Head of caudate nucleus (tissue), 42 donors: ENCODE data around the gene LRRC45.
A peak's percentile ranks its signal among the peaks of the same experiment; 100 is the strongest.
"Not testable (repeated sequence)": the region's sequence is repeated elsewhere in the genome, so short reads cannot be mapped to it uniquely, and the experiment has no call there.

Experiments
- DNase-seq, 42 donors: peaks; one replicate each; pipeline versions ENCODE4 v3.0.0 to v3.0.0-alpha.2; 2020 to 2021; ENCODE audit warnings: mixed read lengths in 7 of 42
- intact Hi-C: fragments of 100-400 bp; cut with DNase I; formaldehyde crosslinking; loops from one replicate; pipeline ENCODE4 v1.15.0; 2022

Gene LRRC45

GRCh38 chr17:82028246-82028645 lies 5.1 kb downstream of the LRRC45 start:
- no peak for DNase-seq
- intact Hi-C loops = no loop called here

GRCh38 chr17:82028966-82029365 lies 5.9 kb downstream of the LRRC45 start:
- intact Hi-C loops = no loop called here
- DNase-seq = no peak

GRCh38 chr17:82029391-82029790 lies 6.3 kb downstream of the LRRC45 start:
- no peak for DNase-seq
- intact Hi-C loops = no loop called here

- peak in 1 of 42 donors; percentile 9 for DNase-seq
- intact Hi-C loops = loop anchor here (1.0 kb wide), 1 partner anchor 124 kb away; no protein-coding TSS in a partner anchor
Measured at GRCh38 chr17:82029990-82030469, 6.9 kb downstream of the LRRC45 start.

GRCh38 chr17:82030470-82031302 lies 7.6 kb downstream of the LRRC45 start:
- peak; percentile 48 to 92 (median 84) for DNase-seq
- intact Hi-C loops = loop anchor here (1.0 kb wide), 1 partner anchor 124 kb away; no protein-coding TSS in a partner anchor

- no peak for DNase-seq
- intact Hi-C loops = no loop called here
Measured at GRCh38 chr17:82031303-82031884, 8.3 kb downstream of the LRRC45 start, which contains the start of gene RAC3. Gene RAC3, plus strand, starts transcription at chr17:82031678. Its CDS starts 84 bp downstream, at chr17:82031762.

- no peak for DNase-seq
- intact Hi-C loops = no loop called here
Measured at GRCh38 chr17:82031885-82032627, 9.0 kb downstream of the LRRC45 start.

- no peak for DNase-seq
- intact Hi-C loops = no loop called here
Measured at GRCh38 chr17:82033359-82034085, 10.4 kb downstream of the LRRC45 start.

- no peak for DNase-seq
- intact Hi-C loops = no loop called here
Measured at GRCh38 chr17:82034371-82035011, 11.4 kb downstream of the LRRC45 start.

- no peak for DNase-seq
- intact Hi-C loops = no loop called here
Measured at GRCh38 chr17:82035488-82035887, 12.4 kb downstream of the LRRC45 start.

- DNase-seq = no peak
- intact Hi-C loops = no loop called here
Measured at GRCh38 chr17:82035956-82036633, 13.0 kb downstream of the LRRC45 start.

- intact Hi-C loops = no loop called here
- no peak for DNase-seq
Measured at GRCh38 chr17:82036634-82037091, 13.6 kb downstream of the LRRC45 start.

- intact Hi-C loops = no loop called here
- peak; percentile 96 to 99 (median 98) for DNase-seq
Measured at GRCh38 chr17:82037092-82037888, 14.2 kb downstream of the LRRC45 start, which contains the start of gene DCXR. Gene DCXR, minus strand, starts transcription at chr17:82037697. Its CDS starts 15 bp downstream, at chr17:82037682.

- DNase-seq = peak in 1 of 42 donors; percentile 11
- intact Hi-C loops = no loop called here
Measured at GRCh38 chr17:82037889-82038195, 14.7 kb downstream of the LRRC45 start.

- intact Hi-C loops, DNase-seq: not testable (repeated sequence)
Measured at GRCh38 chr17:82038796-82039409, 15.8 kb downstream of the LRRC45 start.

- intact Hi-C loops = no loop called here
- DNase-seq = no peak
Measured at GRCh38 chr17:82039695-82040299, 16.7 kb downstream of the LRRC45 start.
